Activated CD8-positive, alpha-beta memory T cell treated with anti-CD3 and anti-CD28 coated beads, Interleukin-2, amount 50 U/mL, for 48 hours (primary cell): ENCODE results near the gene CFAP20DC.
"Not testable (repeated sequence)": the region's sequence is repeated elsewhere in the genome, so short reads cannot be mapped to it uniquely, and the experiment has no call there.

ENCODE experiments used
- DNase-seq: peaks from one replicate; pipeline ENCODE4 v3.0.0-alpha.2; 2020

Gene CFAP20DC

GRCh38 chr3:58864480-58864879, 185.3 kb downstream of the CFAP20DC start:
- DNase-seq: no peak

- DNase-seq: no peak
Measured at GRCh38 chr3:58863206-58863605, 186.6 kb downstream of the CFAP20DC start.

- DNase-seq: no peak
Measured at GRCh38 chr3:58861551-58861950, 188.3 kb downstream of the CFAP20DC start.

GRCh38 chr3:58858126-58858525, 191.7 kb downstream of the CFAP20DC start:
- DNase-seq: no peak

GRCh38 chr3:58857402-58857801, 192.4 kb downstream of the CFAP20DC start:
- DNase-seq: no peak

- DNase-seq: no peak
Measured at GRCh38 chr3:58848826-58849225, 201.0 kb downstream of the CFAP20DC start.

- DNase-seq: not testable (repeated sequence)
Measured at GRCh38 chr3:58842050-58842747, 207.6 kb downstream of the CFAP20DC start.

GRCh38 chr3:58840949-58841348, 208.9 kb downstream of the CFAP20DC start:
- DNase-seq: no peak

GRCh38 chr3:58839964-58840363, 209.9 kb downstream of the CFAP20DC start:
- no peak for DNase-seq

GRCh38 chr3:58839187-58839586, 210.6 kb downstream of the CFAP20DC start:
- DNase-seq: no peak

- no peak for DNase-seq
Measured at GRCh38 chr3:58837856-58838255, 212.0 kb downstream of the CFAP20DC start.

GRCh38 chr3:58837141-58837843, 212.5 kb downstream of the CFAP20DC start:
- no peak for DNase-seq

- DNase-seq: no peak
Measured at GRCh38 chr3:58835086-58835485, 214.7 kb downstream of the CFAP20DC start.

GRCh38 chr3:58833491-58833890, 216.3 kb downstream of the CFAP20DC start:
- DNase-seq: no peak

- DNase-seq: no peak
Measured at GRCh38 chr3:58829321-58830000, 220.4 kb downstream of the CFAP20DC start.

GRCh38 chr3:58824777-58825176, 225.0 kb downstream of the CFAP20DC start:
- DNase-seq: no peak

GRCh38 chr3:58824285-58824684, 225.5 kb downstream of the CFAP20DC start:
- DNase-seq: peak; percentile 58

GRCh38 chr3:58806551-58807244, 243.1 kb downstream of the CFAP20DC start:
- not testable (repeated sequence) for DNase-seq

GRCh38 chr3:58804914-58805313, 244.9 kb downstream of the CFAP20DC start:
- no peak for DNase-seq

- no peak for DNase-seq
Measured at GRCh38 chr3:58801541-58801940, 248.3 kb downstream of the CFAP20DC start.

GRCh38 chr3:58800940-58801339, 248.9 kb downstream of the CFAP20DC start:
- no peak for DNase-seq

- no peak for DNase-seq
Measured at GRCh38 chr3:58800032-58800431, 249.8 kb downstream of the CFAP20DC start.

GRCh38 chr3:58799271-58799670, 250.6 kb downstream of the CFAP20DC start:
- DNase-seq: no peak
